H7 (cell line): Measurements from ENCODE around the gene PLEKHO2. TPM values are rescaled to one million over a fixed set of nuclear protein-coding genes. Genes with fewer than 3 reads are reported as not detected.
A peak's percentile ranks its signal among the peaks of the same experiment; 100 is the strongest.

Source experiments
- DNase-seq: peaks from one replicate; pipeline ENCODE4 v3.0.0; 2012
- H3K27me3 ChIP-seq: 2 replicates; pipeline ENCODE4 v1.6.0; 2011; ENCODE audit warnings: mild to moderate bottlenecking, low read length; ENCODE audit not compliant: control insufficient read depth, insufficient read depth
- H3K36me3 ChIP-seq: replicated peaks from 2 replicates; pipeline ENCODE4 v1.5.1; 2011; ENCODE audit warnings: low read length; ENCODE audit not compliant: control insufficient read depth, insufficient read depth
- H3K4me3 ChIP-seq: 2 replicates; pipeline ENCODE4 v1.5.1; 2011; ENCODE audit warnings: low read depth, mild to moderate bottlenecking, control low read depth, low read length, moderate library complexity; ENCODE audit not compliant: insufficient read depth
- total RNA-seq: library from RNA; depleted of rRNA; stranded (reverse); fragments of >200 nt; shearing (Covaris generic); gene quantifications from 2 replicates; pipeline ENCODE4 v1.2.3, GENCODE V29; 2014

PLEKHO2 gene
- total RNA-seq, 1 experiment from 2014 or later, result 14.5 TPM

DNA sequence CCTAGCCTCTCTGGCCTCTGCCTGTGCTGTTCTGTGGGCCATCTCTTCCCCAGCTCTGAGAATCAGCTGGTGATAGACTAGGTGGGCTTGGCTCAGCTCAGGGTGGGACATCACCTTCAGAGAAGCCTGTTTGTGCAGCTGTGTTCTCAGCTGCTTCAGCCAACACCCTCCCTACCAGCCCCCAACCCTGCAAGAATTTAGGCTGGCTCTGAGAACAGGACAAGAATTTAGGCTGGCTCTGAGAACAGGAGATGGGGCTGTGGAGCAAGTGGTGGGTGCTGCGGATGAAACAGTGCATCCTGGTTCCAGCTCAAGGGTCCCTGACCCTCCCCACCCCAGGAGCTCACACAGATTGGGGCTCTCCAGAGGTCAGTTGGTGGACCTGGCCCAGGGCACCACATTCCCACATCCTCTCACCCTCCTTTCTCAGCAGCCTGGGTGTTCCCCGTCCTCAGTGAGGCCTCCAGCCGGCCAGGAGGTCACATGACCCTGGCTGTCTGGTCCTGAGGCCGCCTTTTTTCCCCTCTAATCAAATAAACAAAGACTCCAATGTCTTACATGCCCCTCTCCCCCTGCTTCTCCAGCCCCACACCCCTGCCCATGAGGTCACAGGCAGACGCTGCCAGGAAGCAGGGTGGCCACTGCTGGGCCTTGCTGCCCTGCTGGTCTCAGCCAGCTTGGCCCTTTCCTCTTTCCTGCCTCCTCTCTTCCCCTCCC is 14.9 kb downstream of the PLEKHO2 start:
- peak; percentile 57 for DNase-seq

DNA sequence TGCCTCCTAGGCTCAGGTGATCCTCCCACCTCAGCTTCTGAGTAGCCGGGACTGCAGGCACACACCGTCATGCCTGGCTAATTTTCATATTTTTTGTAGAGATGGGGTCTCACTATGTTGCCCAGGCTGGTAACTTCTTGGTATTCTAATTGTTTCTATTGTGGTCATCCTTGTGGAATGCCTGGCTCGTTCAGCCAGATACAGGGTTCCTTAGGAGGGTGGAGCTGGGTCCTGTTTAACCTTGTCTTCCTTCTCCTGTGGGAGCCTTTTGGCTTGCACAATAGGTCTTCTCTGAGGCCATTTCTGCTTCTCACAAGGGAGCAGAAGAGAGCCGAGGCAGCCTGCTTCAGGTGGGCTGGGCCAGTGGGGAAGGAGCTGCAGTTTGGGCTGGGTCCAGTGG is 15.7 kb downstream of the PLEKHO2 start:
- Histone ChIP-seq H3K27me3 (no peaks in the 10 kb centered on the region), H3K36me3 (peaks cover 26% of the 10 kb centered on the region), H3K4me3 (no peak overlapping the region)
- DNase-seq, result no peak

More for the DNA sequence above, 14.9 kb downstream of the PLEKHO2 start:
- Histone ChIP-seq H3K27me3 (no peaks in the 10 kb centered on the region), H3K36me3 (peaks cover 26% of the 10 kb centered on the region), H3K4me3 (no peak overlapping the region)

DNA sequence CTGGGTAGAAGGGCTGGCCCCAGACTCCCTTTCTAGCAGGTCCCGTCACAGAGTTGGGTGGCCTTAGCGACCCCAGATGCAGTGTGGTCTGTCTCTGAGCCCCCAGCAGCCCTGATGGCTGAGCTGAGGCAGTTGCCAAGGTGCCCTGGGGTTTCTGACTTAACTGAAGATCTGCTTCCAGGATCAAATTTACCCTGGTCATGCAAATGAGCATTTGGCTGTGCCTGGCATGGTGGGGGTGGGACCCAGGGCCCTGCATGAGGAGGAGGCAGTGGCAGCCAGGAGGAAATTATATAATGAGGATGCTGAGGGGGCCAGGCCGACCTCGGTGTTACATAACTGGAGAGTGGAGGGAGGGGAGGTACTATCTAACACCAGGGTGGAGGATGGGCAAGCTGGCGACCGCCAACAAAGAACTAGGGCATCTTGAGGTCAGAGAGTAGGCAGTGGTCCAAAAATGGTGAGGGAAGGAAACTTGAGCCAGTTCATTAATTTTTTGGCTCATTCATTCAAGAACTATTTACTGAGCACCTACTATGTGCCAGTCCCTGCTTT is 16.4 kb downstream of the PLEKHO2 start:
- DNase-seq, result no peak
- Histone ChIP-seq H3K4me3 (no peak overlapping the region), H3K27me3 (no peaks in the 10 kb centered on the region), H3K36me3 (peaks cover 26% of the 10 kb centered on the region)

- no peak overlapping the region for H3K4me3 ChIP-seq
- H3K27me3 ChIP-seq, result no peaks in the 10 kb centered on the region
- peaks cover 24% of the 10 kb centered on the region for H3K36me3 ChIP-seq
- DNase-seq, result no peak
Observed at GRCh38 chr15:64859226-64859625, 17.5 kb downstream of the PLEKHO2 start.

- Histone ChIP-seq H3K4me3 (no peak overlapping the region), H3K36me3 (peaks cover 24% of the 10 kb centered on the region), H3K27me3 (no peaks in the 10 kb centered on the region)
- DNase-seq, result no peak
Observed at GRCh38 chr15:64861331-64861730, 19.6 kb downstream of the PLEKHO2 start.

- Histone ChIP-seq H3K4me3 (no peak overlapping the region), H3K27me3 (no peaks in the 10 kb centered on the region), H3K36me3 (peaks cover 22% of the 10 kb centered on the region)
- DNase-seq, result peak; percentile 70
Observed at GRCh38 chr15:64861960-64862359, 20.2 kb downstream of the PLEKHO2 start.

DNA sequence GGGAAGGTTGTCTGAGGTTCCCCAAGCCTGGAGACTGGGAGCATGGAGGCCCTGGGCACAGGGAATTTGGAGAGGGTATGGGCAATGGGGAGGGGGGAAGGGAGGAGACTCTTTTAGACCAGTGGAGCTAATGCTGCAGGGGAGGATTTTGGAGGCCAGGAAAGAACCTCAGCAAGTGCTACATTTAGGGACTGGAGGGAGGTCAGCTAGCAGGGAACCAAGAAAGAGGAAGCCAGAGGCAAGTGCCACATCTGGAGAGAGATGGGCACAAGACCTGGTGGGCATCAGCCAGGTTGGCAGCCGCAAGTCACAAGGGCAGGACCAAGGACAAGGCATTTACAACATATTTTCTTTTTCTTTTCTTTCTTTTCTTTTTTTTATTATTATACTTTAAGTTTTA is 20.7 kb downstream of the PLEKHO2 start:
- no peaks in the 10 kb centered on the region for H3K27me3 ChIP-seq
- peaks cover 26% of the 10 kb centered on the region for H3K36me3 ChIP-seq
- no peak overlapping the region for H3K4me3 ChIP-seq
- DNase-seq, result no peak

- peaks cover 28% of the 10 kb centered on the region for H3K36me3 ChIP-seq
- H3K4me3 ChIP-seq, result no peak overlapping the region
- no peaks in the 10 kb centered on the region for H3K27me3 ChIP-seq
- DNase-seq, result no peak
Observed at GRCh38 chr15:64864068-64864467, 22.4 kb downstream of the PLEKHO2 start.

GRCh38 chr15:64865126-64865997 is 23.6 kb downstream of the PLEKHO2 start:
- no peak for DNase-seq
- H3K4me3 ChIP-seq, result no peak overlapping the region
- H3K36me3 ChIP-seq, result peaks cover 20% of the 10 kb centered on the region
- H3K27me3 ChIP-seq, result no peaks in the 10 kb centered on the region

- Histone ChIP-seq H3K27me3 (no peaks in the 10 kb centered on the region), H3K36me3 (peaks cover 19% of the 10 kb centered on the region), H3K4me3 (no peak overlapping the region)
- peak; percentile 80 for DNase-seq
Observed at GRCh38 chr15:64865998-64866520, 24.3 kb downstream of the PLEKHO2 start.

DNA sequence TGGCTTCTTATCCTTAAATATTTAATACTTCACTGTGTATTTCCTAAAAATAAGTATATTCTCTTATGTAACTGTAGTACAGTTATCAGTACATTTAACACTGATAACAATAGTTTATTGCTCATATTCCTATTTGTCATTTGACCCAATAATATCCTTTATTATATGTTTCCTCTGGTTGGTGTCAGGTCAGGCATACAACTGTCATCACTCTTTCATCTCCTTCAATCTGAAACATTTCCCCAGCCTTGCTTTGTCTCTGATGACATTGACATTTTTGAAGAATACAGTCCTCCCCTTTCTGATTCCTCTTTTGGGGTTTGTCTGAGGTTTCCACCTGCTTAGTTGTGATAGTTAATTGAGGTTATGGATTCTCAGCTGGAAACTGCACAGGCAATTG is 27.8 kb downstream of the PLEKHO2 start:
- no peak for DNase-seq
- Histone ChIP-seq H3K4me3 (no peak overlapping the region), H3K27me3 (no peaks in the 10 kb centered on the region), H3K36me3 (peaks cover 15% of the 10 kb centered on the region)

DNA sequence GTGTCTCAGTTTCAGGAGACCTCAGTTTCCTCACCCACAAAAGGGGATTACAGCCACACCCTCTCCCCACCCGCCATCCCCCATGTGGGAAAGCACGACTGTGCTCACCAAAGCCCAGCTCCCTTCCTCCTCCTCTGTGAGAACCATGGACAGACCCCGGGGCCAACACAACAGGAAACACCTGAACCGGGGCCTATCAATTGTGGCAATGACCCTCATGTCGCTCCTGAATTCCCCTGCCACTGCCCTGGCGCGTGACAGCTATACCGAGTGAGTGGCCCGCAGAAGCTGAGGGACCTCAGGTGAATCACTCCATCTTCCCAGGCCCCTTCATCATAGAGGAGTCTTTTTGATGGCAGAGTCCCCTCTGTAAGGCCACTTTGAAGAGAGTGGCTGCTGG is 28.6 kb downstream of the PLEKHO2 start:
- Histone ChIP-seq H3K36me3 (peaks cover 10% of the 10 kb centered on the region), H3K4me3 (no peak overlapping the region), H3K27me3 (no peaks in the 10 kb centered on the region)
- DNase-seq, result no peak

GRCh38 chr15:64875641-64876223 is 34.0 kb downstream of the PLEKHO2 start:
- no peak overlapping the region for H3K4me3 ChIP-seq
- no peak for DNase-seq
- H3K36me3 ChIP-seq, result no peaks in the 10 kb centered on the region
- no peaks in the 10 kb centered on the region for H3K27me3 ChIP-seq

- Histone ChIP-seq H3K4me3 (no peak overlapping the region), H3K27me3 (no peaks in the 10 kb centered on the region), H3K36me3 (no peaks in the 10 kb centered on the region)
- DNase-seq, result peak; percentile 55
Observed at GRCh38 chr15:64877435-64877834, 35.7 kb downstream of the PLEKHO2 start.
